Coronary artery (tissue), 2 donors: ENCODE results near the gene ACACA.

Experiments used
- DNase-seq: peaks from one replicate; pipeline ENCODE4 v3.0.0-alpha.2; 2017; ENCODE audit warnings: low spot score
- H3K27ac ChIP-seq, 2 donors: fragments of 200-600 bp; sonication (generic); one replicate each; pipeline ENCODE4 v1.5.1; 2016 to 2019
- H3K4me3 ChIP-seq: fragments of 200-600 bp; sonication (generic); 2 replicates; pipeline ENCODE4 v1.5.1; 2016; ENCODE audit warnings: mild to moderate bottlenecking, moderate library complexity
- CTCF ChIP-seq: fragments of 200-600 bp; sonication (generic); IDR thresholded peaks from one replicate; pipeline ENCODE4 v1.5.1; 2019; ENCODE audit warnings: antibody characterized with exemption

The ACACA gene

GRCh38 chr17:37103231-37103630, 303.4 kb downstream of the ACACA start:
- no peak for TF ChIP-seq CTCF
- H3K27ac ChIP-seq, result no peak overlapping the region
- H3K4me3 ChIP-seq, result no peak overlapping the region
- DNase-seq, result no peak

DNA sequence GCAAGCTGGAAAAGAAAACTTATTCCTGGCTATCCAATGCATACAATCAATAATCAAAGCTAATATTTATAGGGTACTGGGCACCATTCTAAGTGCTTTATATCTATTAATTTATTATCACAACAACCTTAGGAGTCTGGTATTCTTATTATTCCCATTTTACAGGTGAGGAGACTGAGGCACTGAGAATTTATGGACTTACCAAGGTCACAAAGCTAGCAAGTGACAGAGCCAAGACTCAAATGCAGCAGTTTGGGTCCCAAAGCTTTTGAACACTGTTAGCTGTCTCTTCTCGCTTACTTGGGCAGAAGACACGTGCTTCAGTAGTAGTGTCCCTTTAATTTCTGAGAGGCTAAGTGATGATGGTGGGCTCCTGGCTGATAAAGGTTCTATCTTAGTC, 305.3 kb downstream of the ACACA start:
- Histone ChIP-seq H3K27ac (no peak overlapping the region), H3K4me3 (no peak overlapping the region)
- TF ChIP-seq CTCF, result no peak
- DNase-seq, result no peak

GRCh38 chr17:37100231-37100630, 306.4 kb downstream of the ACACA start:
- no peak for TF ChIP-seq CTCF
- DNase-seq, result no peak
- Histone ChIP-seq H3K4me3 (no peak overlapping the region), H3K27ac (no peak overlapping the region)

- no peak for DNase-seq
- no peak overlapping the region for H3K27ac ChIP-seq
- no peak for TF ChIP-seq CTCF
- H3K4me3 ChIP-seq, result no peak overlapping the region
Measured at GRCh38 chr17:37098910-37099664, 307.5 kb downstream of the ACACA start.

GRCh38 chr17:37098152-37098551, 308.5 kb downstream of the ACACA start:
- Histone ChIP-seq H3K4me3 (no peak overlapping the region), H3K27ac (no peak overlapping the region)
- TF ChIP-seq CTCF, result no peak
- DNase-seq, result no peak

DNA sequence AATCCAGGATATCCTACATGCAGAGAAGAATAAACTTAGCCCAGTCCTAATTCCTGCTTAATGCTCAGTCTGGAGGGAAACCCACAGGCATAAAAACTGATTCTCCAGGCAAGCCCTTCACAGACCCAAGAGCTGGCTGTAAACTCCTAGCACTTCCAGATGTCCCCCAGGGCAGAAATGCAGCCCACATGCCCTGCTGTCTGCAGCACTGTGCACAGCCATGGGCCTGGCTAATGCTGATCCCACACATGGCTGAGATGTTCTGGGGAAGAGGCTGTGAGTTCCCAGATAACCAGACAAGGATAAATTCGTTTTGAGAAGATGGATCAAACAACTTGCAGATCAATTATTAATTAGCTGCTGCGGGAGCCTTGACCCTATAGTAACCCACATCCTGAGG, 309.5 kb downstream of the ACACA start:
- no peak for DNase-seq
- H3K27ac ChIP-seq, result no peak overlapping the region
- no peak for TF ChIP-seq CTCF
- H3K4me3 ChIP-seq, result no peak overlapping the region

DNA sequence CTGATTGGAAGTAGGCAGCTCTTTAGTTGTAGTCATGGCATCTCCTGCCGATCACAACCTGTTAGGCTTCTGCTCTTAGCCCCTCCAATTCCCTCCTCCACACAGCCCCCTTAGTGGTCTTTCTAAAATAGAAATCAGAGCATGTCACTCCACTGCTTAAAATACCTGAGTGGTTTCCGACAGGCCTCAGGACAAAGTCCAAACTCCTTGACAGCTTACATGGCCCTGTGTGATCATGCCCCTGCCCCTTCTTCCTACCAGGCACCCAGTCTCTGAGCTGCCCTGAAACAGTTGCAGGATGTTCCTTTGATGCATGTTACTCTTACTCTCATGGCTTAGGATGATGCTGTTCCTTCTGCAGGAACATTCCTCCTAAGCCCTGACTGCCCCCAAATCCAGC, 310.6 kb downstream of the ACACA start:
- no peak overlapping the region for H3K4me3 ChIP-seq
- no peak overlapping the region for H3K27ac ChIP-seq
- DNase-seq, result no peak
- TF ChIP-seq CTCF, result no peak
